Activated CD4-positive, alpha-beta T cell treated with anti-CD3 and anti-CD28 coated beads, Interleukin-2, amount 10 ng/mL, durations not matched to agents 7 days and 5 days (primary cell): ENCODE data around the gene PPFIBP1. TPM values are rescaled to one million over a fixed set of nuclear protein-coding genes. Genes with fewer than 3 reads are reported as not detected.
"Not testable (repeated sequence)": the region's sequence is repeated elsewhere in the genome, so short reads cannot be mapped to it uniquely, and the experiment has no call there.

ENCODE experiments used
- CTCF ChIA-PET: fragments of 350-600 bp; sonication (Branson Sonifier 250); formaldehyde crosslinking; loops from one replicate; lab custom pipeline; 2021; ENCODE audit warnings: antibody characterized with exemption; lab: Charles Lee
- POLR2A ChIA-PET: fragments of 350-600 bp; sonication (Branson Sonifier 250); formaldehyde crosslinking; loops from one replicate; lab custom pipeline; 2021; ENCODE audit warnings: antibody characterized with exemption; lab: Charles Lee
- DNase-seq: peaks from one replicate; pipeline ENCODE4 v3.0.0-alpha.2; 2020
- H3K27ac Mint-ChIP-seq: one replicate; pipeline ENCODE4 v1.8.0; 2021; ENCODE audit warnings: mild to moderate bottlenecking, moderate library complexity, mixed read lengths
- H3K27me3 Mint-ChIP-seq: one replicate; pipeline ENCODE4 v1.8.0; 2021; ENCODE audit warnings: mixed read lengths
- H3K36me3 Mint-ChIP-seq: one replicate; pipeline ENCODE4 v1.8.0; 2021; ENCODE audit warnings: low read depth, mixed read lengths
- H3K4me1 Mint-ChIP-seq: one replicate; pipeline ENCODE4 v1.8.0; 2021; ENCODE audit warnings: mixed read lengths
- H3K4me3 Mint-ChIP-seq: one replicate; pipeline ENCODE4 v1.8.0; 2021; ENCODE audit warnings: mild to moderate bottlenecking, moderate library complexity, mixed read lengths
- H3K9me3 Mint-ChIP-seq: one replicate; pipeline ENCODE4 v1.8.0; 2021; ENCODE audit warnings: mixed read lengths
- total RNA-seq, 2 experiments: library from RNA; stranded (reverse); gene quantifications; one replicate each; pipeline ENCODE4 v1.2.3, GENCODE V29; 2021

Gene PPFIBP1
- total RNA-seq, 2 experiments from 2014 or later, result 7.7 to 8.6 TPM

- no peaks in the 10 kb centered on the region for H3K9me3 Mint-ChIP-seq
These were observed 68.5 kb downstream of the PPFIBP1 start for GRCh38 chr12:27592548-27592947.

GRCh38 chr12:27593266-27593665, 69.3 kb downstream of the PPFIBP1 start:
- H3K36me3 Mint-ChIP-seq, result peaks cover 2% of the 10 kb centered on the region
- H3K9me3 Mint-ChIP-seq, result peaks cover 4% of the 10 kb centered on the region
- no peak for DNase-seq
- no peaks in the 10 kb centered on the region for H3K27me3 Mint-ChIP-seq
- peaks cover 3% of the 10 kb centered on the region for H3K4me1 Mint-ChIP-seq
- H3K4me3 Mint-ChIP-seq, result no peak overlapping the region
- ChIA-PET CTCF (interaction anchor here (0.6 to 0.7 kb wide), 3 partner anchors 46 to 138 kb away, joined by 3 to 4 read pairs (median 3); no protein-coding TSS in a partner anchor), POLR2A (no interaction called here)
- H3K27ac Mint-ChIP-seq, result no peak overlapping the region

More at GRCh38 chr12:27592548-27592947, 68.5 kb downstream of the PPFIBP1 start:
- H3K36me3 Mint-ChIP-seq, result no peaks in the 10 kb centered on the region
- CTCF ChIA-PET, result no interaction called here
- H3K27ac Mint-ChIP-seq, result no peak overlapping the region
- DNase-seq, result no peak
- POLR2A ChIA-PET, result no interaction called here
- H3K4me3 Mint-ChIP-seq, result no peak overlapping the region
- peaks cover 11% of the 10 kb centered on the region for H3K4me1 Mint-ChIP-seq
- H3K27me3 Mint-ChIP-seq, result no peaks in the 10 kb centered on the region

- Mint-ChIP-seq H3K4me1 (no peaks in the 10 kb centered on the region), H3K36me3 (peaks cover 2% of the 10 kb centered on the region), H3K4me3 (no peak overlapping the region), H3K27ac (no peak overlapping the region), H3K9me3 (peaks cover 11% of the 10 kb centered on the region), H3K27me3 (no peaks in the 10 kb centered on the region)
- POLR2A ChIA-PET, result no interaction called here
- CTCF ChIA-PET, result no interaction called here
- DNase-seq, result no peak
These were observed 71.2 kb downstream of the PPFIBP1 start for GRCh38 chr12:27595231-27595642.

- POLR2A ChIA-PET, CTCF ChIA-PET, DNase-seq: not testable (repeated sequence)
These were observed 74.9 kb downstream of the PPFIBP1 start for GRCh38 chr12:27598866-27599265.

GRCh38 chr12:27601056-27601828, 77.2 kb downstream of the PPFIBP1 start:
- POLR2A ChIA-PET, H3K27ac Mint-ChIP-seq, H3K4me3 Mint-ChIP-seq, H3K27me3 Mint-ChIP-seq, DNase-seq, CTCF ChIA-PET, H3K36me3 Mint-ChIP-seq, H3K4me1 Mint-ChIP-seq: not testable (repeated sequence)
- H3K9me3 Mint-ChIP-seq, result peaks cover 18% of the 10 kb centered on the region

More at GRCh38 chr12:27598866-27599265, 74.9 kb downstream of the PPFIBP1 start:
- H3K4me3 Mint-ChIP-seq, H3K27ac Mint-ChIP-seq, H3K27me3 Mint-ChIP-seq, H3K36me3 Mint-ChIP-seq, H3K4me1 Mint-ChIP-seq: not testable (repeated sequence)
- H3K9me3 Mint-ChIP-seq, result peaks cover 13% of the 10 kb centered on the region

- Mint-ChIP-seq H3K4me1 (no peaks in the 10 kb centered on the region), H3K27ac (no peak overlapping the region), H3K4me3 (no peak overlapping the region), H3K36me3 (peaks cover 2% of the 10 kb centered on the region), H3K9me3 (peaks cover 18% of the 10 kb centered on the region), H3K27me3 (no peaks in the 10 kb centered on the region)
- DNase-seq, result no peak
- POLR2A ChIA-PET, result no interaction called here
- CTCF ChIA-PET, result no interaction called here
These were observed 78.5 kb downstream of the PPFIBP1 start for GRCh38 chr12:27602516-27602915.

- no peak for DNase-seq
- H3K27me3 Mint-ChIP-seq, result no peaks in the 10 kb centered on the region
- POLR2A ChIA-PET, result no interaction called here
- no peak overlapping the region for H3K27ac Mint-ChIP-seq
- no peaks in the 10 kb centered on the region for H3K4me1 Mint-ChIP-seq
- CTCF ChIA-PET, result no interaction called here
- H3K4me3 Mint-ChIP-seq, result no peak overlapping the region
- H3K9me3 Mint-ChIP-seq, result peaks cover 7% of the 10 kb centered on the region
- no peaks in the 10 kb centered on the region for H3K36me3 Mint-ChIP-seq
These were observed 80.4 kb downstream of the PPFIBP1 start for GRCh38 chr12:27604431-27604830.

- CTCF ChIA-PET, result no interaction called here
- H3K27me3 Mint-ChIP-seq, result no peaks in the 10 kb centered on the region
- no peak overlapping the region for H3K27ac Mint-ChIP-seq
- no peaks in the 10 kb centered on the region for H3K4me1 Mint-ChIP-seq
- POLR2A ChIA-PET, result no interaction called here
- H3K4me3 Mint-ChIP-seq, result no peak overlapping the region
- DNase-seq, result no peak
- H3K36me3 Mint-ChIP-seq, result no peaks in the 10 kb centered on the region
- peaks cover 7% of the 10 kb centered on the region for H3K9me3 Mint-ChIP-seq
These were observed 83.0 kb downstream of the PPFIBP1 start for GRCh38 chr12:27606986-27607385.

- peaks cover 7% of the 10 kb centered on the region for H3K9me3 Mint-ChIP-seq
- no peaks in the 10 kb centered on the region for H3K36me3 Mint-ChIP-seq
- CTCF ChIA-PET, result no interaction called here
- H3K27ac Mint-ChIP-seq, result no peak overlapping the region
- no peak for DNase-seq
- POLR2A ChIA-PET, result no interaction called here
- H3K4me1 Mint-ChIP-seq, result no peaks in the 10 kb centered on the region
- H3K27me3 Mint-ChIP-seq, result no peaks in the 10 kb centered on the region
- no peak overlapping the region for H3K4me3 Mint-ChIP-seq
These were observed 83.6 kb downstream of the PPFIBP1 start for GRCh38 chr12:27607591-27607990.

- no peak for DNase-seq
- peaks cover 5% of the 10 kb centered on the region for H3K9me3 Mint-ChIP-seq
- no peak overlapping the region for H3K27ac Mint-ChIP-seq
- H3K4me1 Mint-ChIP-seq, result no peaks in the 10 kb centered on the region
- H3K4me3 Mint-ChIP-seq, result no peak overlapping the region
- no peaks in the 10 kb centered on the region for H3K27me3 Mint-ChIP-seq
- ChIA-PET CTCF (interaction anchor here (0.6 kb wide), 1 partner anchor 197 kb away, joined by 3 read pairs; no protein-coding TSS in a partner anchor), POLR2A (no interaction called here)
- no peaks in the 10 kb centered on the region for H3K36me3 Mint-ChIP-seq
These were observed 84.9 kb downstream of the PPFIBP1 start for GRCh38 chr12:27608890-27609289.

- CTCF ChIA-PET, result no interaction called here
- Mint-ChIP-seq H3K36me3 (no peaks in the 10 kb centered on the region), H3K27ac (no peak overlapping the region), H3K27me3 (no peaks in the 10 kb centered on the region), H3K9me3 (no peaks in the 10 kb centered on the region), H3K4me1 (no peaks in the 10 kb centered on the region), H3K4me3 (no peak overlapping the region)
- no peak for DNase-seq
- POLR2A ChIA-PET, result no interaction called here
These were observed 86.4 kb downstream of the PPFIBP1 start for GRCh38 chr12:27610374-27610773.

GRCh38 chr12:27614386-27614785, 90.4 kb downstream of the PPFIBP1 start:
- ChIA-PET CTCF (no interaction called here), POLR2A (no interaction called here)
- H3K36me3 Mint-ChIP-seq, result peaks cover 2% of the 10 kb centered on the region
- H3K27ac Mint-ChIP-seq, result no peak overlapping the region
- peaks cover 6% of the 10 kb centered on the region for H3K4me1 Mint-ChIP-seq
- no peak for DNase-seq
- H3K4me3 Mint-ChIP-seq, result no peak overlapping the region
- H3K27me3 Mint-ChIP-seq, result peaks cover 3% of the 10 kb centered on the region
- no peaks in the 10 kb centered on the region for H3K9me3 Mint-ChIP-seq

- Mint-ChIP-seq H3K4me1 (peaks cover 8% of the 10 kb centered on the region), H3K9me3 (no peaks in the 10 kb centered on the region)
- POLR2A ChIA-PET, result no interaction called here
These were observed 90.9 kb downstream of the PPFIBP1 start for GRCh38 chr12:27614866-27615265.

More at GRCh38 chr12:27614866-27615265, 90.9 kb downstream of the PPFIBP1 start:
- DNase-seq, result no peak
- Mint-ChIP-seq H3K4me3 (no peak overlapping the region), H3K27me3 (peaks cover 3% of the 10 kb centered on the region), H3K36me3 (peaks cover 2% of the 10 kb centered on the region), H3K27ac (no peak overlapping the region)
- CTCF ChIA-PET, result no interaction called here
